Globus pallidus (tissue), 1 donor: ENCODE results near the gene LGALS3.

Experiments used
- DNase-seq: peaks from one replicate; pipeline ENCODE4 v3.0.0-alpha.2; 2015; ENCODE audit warnings: low spot score

The LGALS3 gene

GRCh38 chr14:55131370-55132137, 2.5 kb downstream of the LGALS3 start:
- no peak for DNase-seq

- no peak for DNase-seq
These were observed 4.4 kb downstream of the LGALS3 start for GRCh38 chr14:55133416-55133815.

- no peak for DNase-seq
These were observed 7.2 kb downstream of the LGALS3 start for GRCh38 chr14:55136241-55136640.

DNA sequence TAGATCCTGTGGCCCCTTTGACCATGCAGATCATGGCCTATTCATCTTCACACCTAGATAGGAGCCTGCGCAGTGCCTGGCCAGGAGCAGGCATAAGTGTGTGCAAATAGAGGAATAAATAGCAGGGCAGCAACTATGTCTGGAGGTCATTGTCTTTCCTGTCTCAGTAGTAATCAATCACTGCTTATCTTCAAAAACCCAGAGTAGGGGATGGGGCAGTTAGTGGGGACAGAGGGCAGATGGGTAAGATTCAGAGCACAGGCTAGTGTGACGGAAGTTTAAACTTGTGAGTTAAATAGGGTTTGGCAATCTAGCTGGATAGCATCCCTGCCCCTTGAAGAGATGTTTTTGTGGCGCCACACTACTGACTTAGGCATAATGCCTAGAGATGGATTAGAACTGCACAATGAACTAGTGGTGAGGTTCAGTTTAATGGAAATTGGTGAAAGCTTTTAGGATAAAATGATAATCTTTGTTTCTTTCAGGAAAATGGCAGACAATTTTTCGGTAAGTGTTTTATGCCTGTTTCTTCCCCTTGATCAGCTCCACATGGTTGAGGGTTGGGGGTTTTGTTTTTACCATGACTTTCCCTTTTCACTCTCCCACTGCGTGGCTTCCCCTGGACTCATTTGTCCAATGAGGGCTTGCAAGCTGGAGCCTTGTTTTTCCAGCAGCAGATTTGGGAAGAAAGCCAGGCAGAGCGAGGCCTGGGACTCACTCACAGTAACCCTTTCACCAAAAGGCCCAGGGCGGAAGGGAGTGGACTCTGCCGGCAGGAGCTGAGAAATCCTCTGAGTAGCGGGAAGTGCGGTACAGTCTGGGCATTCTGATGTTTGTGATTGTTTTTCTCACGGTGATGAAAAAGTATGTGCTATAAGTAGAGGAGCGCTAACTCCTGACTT, 8.1 kb downstream of the LGALS3 start:
- peak; percentile 81 for DNase-seq

DNA sequence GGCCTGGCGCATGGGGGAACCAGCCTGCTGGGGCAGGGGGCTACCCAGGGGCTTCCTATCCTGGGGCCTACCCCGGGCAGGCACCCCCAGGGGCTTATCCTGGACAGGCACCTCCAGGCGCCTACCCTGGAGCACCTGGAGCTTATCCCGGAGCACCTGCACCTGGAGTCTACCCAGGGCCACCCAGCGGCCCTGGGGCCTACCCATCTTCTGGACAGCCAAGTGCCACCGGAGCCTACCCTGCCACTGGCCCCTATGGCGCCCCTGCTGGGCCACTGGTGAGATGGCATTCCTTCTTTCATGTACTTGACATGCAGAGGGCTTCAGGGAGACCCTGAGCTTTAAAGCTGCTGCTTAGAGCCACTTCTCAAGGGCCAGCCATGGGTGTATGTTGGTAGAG, 9.0 kb downstream of the LGALS3 start:
- DNase-seq: no peak

- DNase-seq: no peak
These were observed 10.1 kb downstream of the LGALS3 start for GRCh38 chr14:55139141-55139540.

GRCh38 chr14:55139696-55140509, 10.9 kb downstream of the LGALS3 start:
- no peak for DNase-seq

DNA sequence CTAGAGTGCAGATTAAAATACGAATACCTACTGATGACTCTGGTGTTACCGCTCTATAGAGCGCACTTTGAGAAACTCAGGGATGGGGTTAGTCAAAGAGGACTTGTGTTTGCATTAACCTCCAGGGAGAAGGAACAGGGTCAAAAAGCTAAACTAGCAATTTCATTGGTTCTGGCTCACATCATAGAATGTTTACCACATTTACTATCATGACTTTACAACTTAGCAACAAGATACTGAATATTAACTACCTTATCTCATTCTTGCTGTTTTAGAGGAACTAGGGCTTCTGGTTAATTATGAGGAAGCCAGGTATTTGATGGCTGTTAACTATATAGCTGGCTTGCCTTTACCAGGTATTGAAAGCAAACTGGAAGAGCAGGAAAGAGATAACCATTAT, 12.8 kb downstream of the LGALS3 start:
- no peak for DNase-seq

GRCh38 chr14:55142466-55142865, 13.4 kb downstream of the LGALS3 start:
- no peak for DNase-seq

- no peak for DNase-seq
These were observed 17.4 kb downstream of the LGALS3 start for GRCh38 chr14:55146425-55146824.

- no peak for DNase-seq
These were observed 22.5 kb downstream of the LGALS3 start for GRCh38 chr14:55151601-55152000.

DNA sequence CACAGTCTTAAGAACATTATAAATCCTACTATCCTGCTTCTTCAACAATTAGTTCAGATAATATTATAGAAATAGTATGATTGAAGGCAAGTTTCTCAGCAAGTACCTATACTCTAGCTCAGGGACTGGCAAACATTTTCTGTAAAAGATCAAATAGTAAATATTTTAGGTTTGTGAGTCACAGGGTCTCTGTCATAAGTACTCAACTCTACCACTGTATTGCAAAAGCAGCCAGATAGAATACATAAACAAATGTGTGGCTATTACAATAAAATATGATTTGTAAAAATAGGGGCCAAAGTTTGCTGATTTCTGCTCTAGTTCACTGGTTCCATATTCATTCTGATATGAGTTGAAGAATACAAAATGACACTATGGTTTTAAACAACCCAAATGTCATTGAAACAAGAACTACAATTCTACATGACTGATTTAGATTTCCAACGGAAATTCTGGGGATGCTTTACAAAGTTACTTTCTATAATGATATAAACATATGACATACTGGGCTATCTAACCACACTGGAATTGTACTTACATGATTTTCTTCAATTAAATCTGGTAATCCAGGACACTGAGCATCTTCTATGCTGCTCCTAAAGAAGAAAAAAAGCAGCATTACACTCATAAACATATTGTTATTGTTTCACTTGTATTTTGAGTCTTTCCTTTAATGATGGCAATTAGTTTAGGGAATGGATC, 23.2 kb downstream of the LGALS3 start:
- no peak for DNase-seq

GRCh38 chr14:55153951-55154350, 24.9 kb downstream of the LGALS3 start:
- DNase-seq: no peak

DNA sequence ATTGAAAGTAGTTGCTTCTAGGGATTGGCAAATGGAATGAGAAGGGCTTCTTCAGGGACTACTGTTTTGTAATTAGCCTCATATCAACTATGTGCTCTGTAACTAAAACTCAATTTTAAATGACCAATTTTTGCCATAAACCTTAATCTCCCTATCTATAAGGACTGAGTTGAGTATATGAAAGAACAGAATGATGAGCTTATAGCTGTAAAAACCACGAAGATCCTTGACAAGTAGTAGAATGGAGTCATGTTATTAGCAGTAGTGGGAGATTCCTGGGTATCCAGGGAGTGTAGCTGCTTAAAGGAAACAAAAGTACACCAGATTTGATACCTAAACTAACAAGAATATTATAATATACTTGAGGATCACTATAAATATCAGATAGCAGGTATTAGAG, 28.0 kb downstream of the LGALS3 start:
- no peak for DNase-seq

DNA sequence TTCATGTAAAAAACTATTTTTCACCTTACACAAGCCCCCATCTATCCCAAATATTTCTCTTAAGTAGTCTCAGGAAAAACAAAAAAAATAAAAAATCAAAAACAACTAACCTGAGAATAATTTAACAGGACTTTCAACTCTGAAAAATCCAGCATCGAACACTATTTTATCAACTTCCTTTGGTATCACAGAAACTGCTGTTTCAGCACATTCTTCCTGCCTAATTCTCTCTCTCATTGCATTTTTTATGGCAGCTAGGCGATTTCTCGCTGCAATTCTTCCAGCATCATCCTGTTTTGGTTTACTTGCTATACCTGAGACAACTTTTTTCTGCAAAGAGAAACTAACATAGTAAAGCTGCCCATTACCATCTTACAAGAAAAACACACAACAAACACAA, 29.4 kb downstream of the LGALS3 start:
- DNase-seq: no peak

GRCh38 chr14:55160989-55161388, 31.9 kb downstream of the LGALS3 start:
- DNase-seq: peak; percentile 22

GRCh38 chr14:55170526-55170925, 41.5 kb downstream of the LGALS3 start:
- no peak for DNase-seq

DNA sequence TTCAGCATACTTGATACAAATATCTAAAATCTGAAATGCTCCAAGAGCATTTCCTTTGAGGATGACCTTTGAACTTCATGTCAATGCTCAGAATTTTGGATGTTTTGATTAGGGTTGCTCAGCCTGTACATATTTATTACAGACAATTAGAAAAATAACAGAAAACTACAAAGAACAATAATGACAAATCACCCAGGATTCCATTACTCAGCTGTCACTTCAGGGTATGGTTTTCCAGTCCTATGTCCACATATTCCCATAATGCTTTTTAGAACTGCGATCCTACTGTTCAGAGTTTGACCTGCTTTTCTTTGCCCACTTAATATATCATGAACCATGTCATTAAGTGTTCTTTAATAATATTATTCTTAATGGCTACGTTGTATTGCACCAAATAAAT, 51.0 kb downstream of the LGALS3 start:
- no peak for DNase-seq

- no peak for DNase-seq
These were observed 51.4 kb downstream of the LGALS3 start for GRCh38 chr14:55180434-55180833.

- DNase-seq: no peak
These were observed 59.7 kb downstream of the LGALS3 start for GRCh38 chr14:55188686-55189295.

GRCh38 chr14:55190906-55191202, 61.8 kb downstream of the LGALS3 start:
- DNase-seq: no peak
